HepG2 (cell line): ENCODE results near the gene GNL1. TPM values are rescaled to one million over a fixed set of nuclear protein-coding genes. Genes with fewer than 3 reads are reported as not detected.
A peak's percentile ranks its signal among the peaks of the same experiment; 100 is the strongest.

ENCODE experiments used
- FOSL1 ChIP-seq: sonication (generic); formaldehyde crosslinking; IDR thresholded peaks from 2 replicates; pipeline ENCODE4 v1.9.0; 2021; ENCODE audit warnings: missing genetic modification reagents, borderline replicate concordance
- HNF4A ChIP-seq: sonication (generic); formaldehyde crosslinking; IDR thresholded peaks from 2 replicates; pipeline ENCODE4 v1.4.0; 2020; ENCODE audit warnings: missing genetic modification reagents
- MIER2 ChIP-seq: IDR thresholded peaks from 2 replicates; pipeline ENCODE4 v1.6.1; 2016; ENCODE audit warnings: missing biosample characterization, missing genetic modification reagents
- MTA3 ChIP-seq: sonication (generic); formaldehyde crosslinking; IDR thresholded peaks from 2 replicates; pipeline ENCODE4 v1.4.0; 2020; ENCODE audit warnings: missing genetic modification reagents
- NR2F2 ChIP-seq: IDR thresholded peaks from 2 replicates; pipeline ENCODE4 v1.6.1; 2012; ENCODE audit warnings: low read depth, inconsistent platforms, borderline replicate concordance
- PTBP1 ChIP-seq: fragments of 200-400 bp; formaldehyde crosslinking; IDR thresholded peaks from 2 replicates; pipeline ENCODE4 v1.6.1; 2018; ENCODE audit warnings: low read length, low read depth; ENCODE audit not compliant: poor library complexity, severe bottlenecking
- SIN3A ChIP-seq: IDR thresholded peaks from 2 replicates; pipeline ENCODE4 v1.6.1; 2011; ENCODE audit warnings: low read depth, mild to moderate bottlenecking, control low read depth, low read length, borderline replicate concordance
- SRF ChIP-seq: IDR thresholded peaks from 2 replicates; pipeline ENCODE4 v1.6.1; 2011; ENCODE audit warnings: mild to moderate bottlenecking, low read depth, low read length, moderate library complexity
- TCF7L2 ChIP-seq: IDR thresholded peaks from 2 replicates; pipeline ENCODE4 v1.6.1; 2011; ENCODE audit warnings: mild to moderate bottlenecking, low read depth, low read length, moderate library complexity
- TRIM24 ChIP-seq: sonication (generic); formaldehyde crosslinking; IDR thresholded peaks from 2 replicates; pipeline ENCODE4 v1.8.0; 2022; ENCODE audit warnings: mild to moderate bottlenecking, missing genetic modification reagents
- U2AF1 ChIP-seq: fragments of 200-400 bp; formaldehyde crosslinking; optimal IDR thresholded peaks from 2 replicates; pipeline ENCODE3; 2017; ENCODE audit warnings: mild to moderate bottlenecking, low read depth, low read length
- ZBTB33 ChIP-seq: sonication (generic); formaldehyde crosslinking; IDR thresholded peaks from 2 replicates; pipeline ENCODE4 v1.4.0; 2020; ENCODE audit warnings: missing genetic modification reagents
- ZMYM4 ChIP-seq: sonication (generic); formaldehyde crosslinking; IDR thresholded peaks from 2 replicates; pipeline ENCODE4 v1.8.1; 2023; ENCODE audit warnings: mild to moderate bottlenecking, missing genetic modification reagents
- ZNF18 ChIP-seq: sonication (generic); formaldehyde crosslinking; IDR thresholded peaks from 2 replicates; pipeline ENCODE4 v1.8.0; 2022; ENCODE audit warnings: mild to moderate bottlenecking, missing genetic modification reagents; ENCODE audit not compliant: insufficient replicate concordance
- ZNF207 ChIP-seq: fragments of 450-650 bp; IDR thresholded peaks from 2 replicates; pipeline ENCODE4 v1.6.1; 2016; ENCODE audit warnings: antibody characterized with exemption, borderline replicate concordance
- ZNF44 ChIP-seq: sonication (generic); formaldehyde crosslinking; IDR thresholded peaks from 2 replicates; pipeline ENCODE4 v1.5.1; 2020; ENCODE audit warnings: mild to moderate bottlenecking, missing genetic modification reagents
- ZNF891 ChIP-seq: sonication (generic); formaldehyde crosslinking; IDR thresholded peaks from 2 replicates; pipeline ENCODE4 v1.5.0; 2020; ENCODE audit warnings: mild to moderate bottlenecking, missing genetic modification reagents
- polyA plus RNA-seq, 8 experiments: library from polyadenylated mRNA; depleted of rRNA in 3 of 8; stranded (reverse) in 7 of 8; unstranded in 1 of 8; fragments of >200 nt; fragmentation: Illumina TruSeq in 4 of 8; extraction: Trizol in 4 of 8; gene quantifications; 2 replicates each; pipeline versions ENCODE4 v1.2.1 to v1.2.3, GENCODE V29; 2011 to 2016; ENCODE audit warnings: low read depth in 4 of 8, missing spikeins in 1 of 8, mixed read lengths in 1 of 8; ENCODE audit not compliant: insufficient read depth in 1 of 8
- total RNA-seq, 5 experiments: library from RNA; depleted of rRNA; stranded (reverse); fragments of >200 nt; fragmentation: Illumina TruSeq; extraction: Trizol; gene quantifications; 2 replicates each; pipeline ENCODE4 v1.2.3, GENCODE V29; 2016; ENCODE audit warnings: low read depth in 1 of 5
- TF ChIP-seq, protein P1 (sequence below): sonication (generic); formaldehyde crosslinking; IDR thresholded peaks from 2 replicates; pipeline ENCODE4 v1.5.0; 2020; ENCODE audit warnings: mild to moderate bottlenecking, missing genetic modification reagents, moderate library complexity
- TF ChIP-seq, protein P2 (sequence below): sonication (generic); formaldehyde crosslinking; IDR thresholded peaks from 2 replicates; pipeline ENCODE4 v1.5.1; 2020; ENCODE audit warnings: missing genetic modification reagents, mild to moderate bottlenecking, borderline replicate concordance
- TF ChIP-seq, protein P3 (sequence below): sonication (generic); formaldehyde crosslinking; IDR thresholded peaks from 2 replicates; pipeline ENCODE4 v1.8.1; 2023; ENCODE audit warnings: mild to moderate bottlenecking, missing genetic modification reagents, borderline replicate concordance
- TF ChIP-seq, protein P4 (sequence below): sonication (generic); formaldehyde crosslinking; IDR thresholded peaks from 2 replicates; pipeline ENCODE4 v1.4.0; 2020; ENCODE audit warnings: missing genetic modification reagents
- TF ChIP-seq, protein P5 (sequence below): sonication (generic); formaldehyde crosslinking; IDR thresholded peaks from 2 replicates; pipeline ENCODE4 v1.5.0; 2020; ENCODE audit warnings: missing genetic modification reagents, mild to moderate bottlenecking, borderline replicate concordance

Gene GNL1
- total and polyA plus RNA-seq, 2 of the 13 experiments (the other 11 are each of a cell fraction or from before 2014, with no cell fraction given): 35.0 to 55.6 TPM

- TF ChIP-seq, protein P1, sequence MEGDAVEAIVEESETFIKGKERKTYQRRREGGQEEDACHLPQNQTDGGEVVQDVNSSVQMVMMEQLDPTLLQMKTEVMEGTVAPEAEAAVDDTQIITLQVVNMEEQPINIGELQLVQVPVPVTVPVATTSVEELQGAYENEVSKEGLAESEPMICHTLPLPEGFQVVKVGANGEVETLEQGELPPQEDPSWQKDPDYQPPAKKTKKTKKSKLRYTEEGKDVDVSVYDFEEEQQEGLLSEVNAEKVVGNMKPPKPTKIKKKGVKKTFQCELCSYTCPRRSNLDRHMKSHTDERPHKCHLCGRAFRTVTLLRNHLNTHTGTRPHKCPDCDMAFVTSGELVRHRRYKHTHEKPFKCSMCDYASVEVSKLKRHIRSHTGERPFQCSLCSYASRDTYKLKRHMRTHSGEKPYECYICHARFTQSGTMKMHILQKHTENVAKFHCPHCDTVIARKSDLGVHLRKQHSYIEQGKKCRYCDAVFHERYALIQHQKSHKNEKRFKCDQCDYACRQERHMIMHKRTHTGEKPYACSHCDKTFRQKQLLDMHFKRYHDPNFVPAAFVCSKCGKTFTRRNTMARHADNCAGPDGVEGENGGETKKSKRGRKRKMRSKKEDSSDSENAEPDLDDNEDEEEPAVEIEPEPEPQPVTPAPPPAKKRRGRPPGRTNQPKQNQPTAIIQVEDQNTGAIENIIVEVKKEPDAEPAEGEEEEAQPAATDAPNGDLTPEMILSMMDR (CRISPR knock-in tag): peak; percentile 22
- TF ChIP-seq, protein P2, sequence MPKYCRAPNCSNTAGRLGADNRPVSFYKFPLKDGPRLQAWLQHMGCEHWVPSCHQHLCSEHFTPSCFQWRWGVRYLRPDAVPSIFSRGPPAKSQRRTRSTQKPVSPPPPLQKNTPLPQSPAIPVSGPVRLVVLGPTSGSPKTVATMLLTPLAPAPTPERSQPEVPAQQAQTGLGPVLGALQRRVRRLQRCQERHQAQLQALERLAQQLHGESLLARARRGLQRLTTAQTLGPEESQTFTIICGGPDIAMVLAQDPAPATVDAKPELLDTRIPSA (CRISPR knock-in tag): peak; percentile 87; the same call in 1 of the 2 replicates
- TF ChIP-seq ZMYM4 (CRISPR knock-in tag) (peak; percentile 77), SIN3A (peak; percentile 84; the same call in 1 of the 2 replicates), ZNF18 (CRISPR knock-in tag) (no peak), ZNF207 (no peak), TCF7L2 (no peak), ZNF44 (CRISPR knock-in tag) (peak; percentile 90), U2AF1 (no peak), ZBTB33 (0 out of 2 replicates have a peak, but pooled peaks have one; percentile 67), SRF (peak; percentile 41; the same call in 1 of the 2 replicates), NR2F2 (no peak; the same call in 1 of the 2 replicates), TRIM24 (no peak), FOSL1 (CRISPR knock-in tag) (no peak), ZNF891 (peak; percentile 85), PTBP1 (peak; percentile 86), HNF4A (CRISPR knock-in tag) (no peak), MIER2 (CRISPR knock-in tag) (no peak; the same call in 1 of the 2 replicates), MTA3 (CRISPR knock-in tag) (no peak)
- TF ChIP-seq, protein P3, sequence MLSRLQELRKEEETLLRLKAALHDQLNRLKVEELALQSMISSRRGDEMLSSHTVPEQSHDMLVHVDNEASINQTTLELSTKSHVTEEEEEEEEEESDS: peak; percentile 96; the same call in 1 of the 2 replicates
- TF ChIP-seq, protein P4, sequence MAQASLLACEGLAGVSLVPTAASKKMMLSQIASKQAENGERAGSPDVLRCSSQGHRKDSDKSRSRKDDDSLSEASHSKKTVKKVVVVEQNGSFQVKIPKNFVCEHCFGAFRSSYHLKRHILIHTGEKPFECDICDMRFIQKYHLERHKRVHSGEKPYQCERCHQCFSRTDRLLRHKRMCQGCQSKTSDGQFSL: 0 out of 2 replicates have a peak, but pooled peaks have one; percentile 49
- TF ChIP-seq, protein P5, sequence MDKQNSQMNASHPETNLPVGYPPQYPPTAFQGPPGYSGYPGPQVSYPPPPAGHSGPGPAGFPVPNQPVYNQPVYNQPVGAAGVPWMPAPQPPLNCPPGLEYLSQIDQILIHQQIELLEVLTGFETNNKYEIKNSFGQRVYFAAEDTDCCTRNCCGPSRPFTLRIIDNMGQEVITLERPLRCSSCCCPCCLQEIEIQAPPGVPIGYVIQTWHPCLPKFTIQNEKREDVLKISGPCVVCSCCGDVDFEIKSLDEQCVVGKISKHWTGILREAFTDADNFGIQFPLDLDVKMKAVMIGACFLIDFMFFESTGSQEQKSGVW (CRISPR knock-in tag): no peak
Observed at GRCh38 chr6:30556906-30557682, 805 bp upstream of the GNL1 start, which contains the start of gene PRR3 (continued).
